A549 (cell line): ENCODE measurements around the gene NAA15.
"Not testable (repeated sequence)": the region's sequence is repeated elsewhere in the genome, so short reads cannot be mapped to it uniquely, and the experiment has no call there.

ENCODE experiments used
- BCL3 ChIP-seq: fragments of >200 bp; sonication (Bioruptor Twin); formaldehyde crosslinking; IDR thresholded peaks from 3 replicates; pipeline ENCODE4 v1.6.1; 2016
- CHD2 ChIP-seq: fragments of 150-350 bp; IDR thresholded peaks from 2 replicates; pipeline ENCODE4 v1.6.1; 2014; ENCODE audit warnings: low read length; ENCODE audit not compliant: partially characterized antibody
- CTCF ChIP-seq: fragments of >200 bp; sonication (Bioruptor Twin); formaldehyde crosslinking; IDR thresholded peaks from 3 replicates; pipeline ENCODE4 v1.5.1; 2016
- EP300 ChIP-seq, 2 experiments: fragments of >200 bp; sonication (Bioruptor Twin); formaldehyde crosslinking; IDR thresholded peaks; 2 replicates in 1 of 2; 3 replicates in 1 of 2; pipeline ENCODE4 v1.6.1; 2016 to 2017
- HDAC2 ChIP-seq: fragments of 200-600 bp; sonication (generic); IDR thresholded peaks from 2 replicates; pipeline ENCODE4 v1.6.1; 2016
- JUN ChIP-seq, 2 experiments: fragments of >200 bp; sonication (Bioruptor Twin); formaldehyde crosslinking; IDR thresholded peaks; 2 replicates in 1 of 2; 3 replicates in 1 of 2; pipeline ENCODE4 v1.6.1; 2016 to 2017
- MAZ ChIP-seq: fragments of 150-350 bp; IDR thresholded peaks from 2 replicates; pipeline ENCODE4 v1.6.1; 2014; ENCODE audit warnings: antibody characterized with exemption, low read depth, low read length, borderline replicate concordance
- POLR2A ChIP-seq: IDR thresholded peaks from 2 replicates; pipeline ENCODE4 v1.6.1; 2012; ENCODE audit warnings: mild to moderate bottlenecking, low read length
- REST ChIP-seq: fragments of 200-600 bp; sonication (generic); IDR thresholded peaks from 2 replicates; pipeline ENCODE4 v1.6.1; 2016; ENCODE audit warnings: antibody characterized with exemption, mild to moderate bottlenecking, moderate library complexity
- RNF2 ChIP-seq: fragments of 200-600 bp; sonication (generic); IDR thresholded peaks from 2 replicates; pipeline ENCODE4 v1.6.1; 2016; ENCODE audit warnings: low read depth, mild to moderate bottlenecking, antibody characterized with exemption, moderate library complexity, borderline replicate concordance
- USF2 ChIP-seq: fragments of 450-650 bp; IDR thresholded peaks from 2 replicates; pipeline ENCODE4 v1.6.1; 2014; ENCODE audit warnings: antibody characterized with exemption

GRCh38 chr4:139322541-139322940 lies 21.2 kb downstream of the NAA15 start:
- not testable (repeated sequence) for TF ChIP-seq CHD2; CTCF; POLR2A; REST; MAZ; BCL3; HDAC2; JUN (IDR thresholded peaks at IDR 0.05); USF2; RNF2; EP300 (IDR thresholded peaks at IDR 0.05)
